H9 (cell line): Measurements from ENCODE around the gene SPTSSB. TPM values are rescaled to one million over a fixed set of nuclear protein-coding genes. Genes with fewer than 3 reads are reported as not detected.

Experiments
- DNase-seq: peaks from one replicate; pipeline ENCODE4 v3.0.0-alpha.2; 2017
- H2AFZ ChIP-seq: one replicate; pipeline ENCODE4 v1.6.1; 2013; ENCODE audit warnings: mild to moderate bottlenecking, low read length, control low read depth, moderate library complexity
- H2AK5ac ChIP-seq: 2 replicates; pipeline ENCODE4 v1.6.1; 2013; ENCODE audit warnings: low read length, control low read depth, mixed read lengths; ENCODE audit not compliant: insufficient read length
- H2BK120ac ChIP-seq: one replicate; pipeline ENCODE4 v1.6.1; 2013; ENCODE audit warnings: low read depth, mild to moderate bottlenecking, low read length, control low read depth, inconsistent platforms; ENCODE audit not compliant: poor library complexity, severe bottlenecking
- H2BK12ac ChIP-seq: 2 replicates; pipeline ENCODE4 v1.6.1; 2013; ENCODE audit warnings: low read length, control low read depth, mixed read lengths, low read depth; ENCODE audit not compliant: insufficient read length
- H2BK15ac ChIP-seq: 2 replicates; pipeline ENCODE4 v1.6.1; 2013; ENCODE audit warnings: low read depth, low read length, control low read depth
- H2BK20ac ChIP-seq: one replicate; pipeline ENCODE4 v1.6.1; 2013; ENCODE audit warnings: low read depth, mild to moderate bottlenecking, low read length, control low read depth, inconsistent platforms; ENCODE audit not compliant: poor library complexity, severe bottlenecking
- H2BK5ac ChIP-seq: 2 replicates; pipeline ENCODE4 v1.6.1; 2013; ENCODE audit warnings: low read length, control low read depth, mixed read lengths; ENCODE audit not compliant: insufficient read length
- H3K14ac ChIP-seq: 2 replicates; pipeline ENCODE4 v1.6.1; 2013; ENCODE audit warnings: low read length, control low read depth; ENCODE audit not compliant: insufficient read depth
- H3K18ac ChIP-seq: 2 replicates; pipeline ENCODE4 v1.6.1; 2013; ENCODE audit warnings: low read depth, mild to moderate bottlenecking, mixed read lengths, low read length, control low read depth; ENCODE audit not compliant: insufficient read length
- H3K23ac ChIP-seq: 2 replicates; pipeline ENCODE4 v1.6.1; 2013; ENCODE audit warnings: low read length, control low read depth, mixed read lengths, low read depth; ENCODE audit not compliant: insufficient read length
- H3K23me2 ChIP-seq: 2 replicates; pipeline ENCODE4 v1.6.1; 2013; ENCODE audit warnings: low read depth, mild to moderate bottlenecking, mixed read lengths, low read length, control low read depth; ENCODE audit not compliant: insufficient read length, poor library complexity, severe bottlenecking
- H3K27ac ChIP-seq: 2 replicates; pipeline ENCODE4 v1.5.1; 2013; ENCODE audit warnings: low read length, control low read depth, mixed read lengths, low read depth; ENCODE audit not compliant: insufficient read length
- H3K27me3 ChIP-seq: 2 replicates; pipeline ENCODE4 v1.6.1; 2013; ENCODE audit warnings: low read length, control low read depth, inconsistent platforms; ENCODE audit not compliant: insufficient read depth
- H3K4ac ChIP-seq: 2 replicates; pipeline ENCODE4 v1.6.1; 2013; ENCODE audit warnings: low read depth, mild to moderate bottlenecking, control low read depth, inconsistent platforms, low read length, moderate library complexity
- H3K4me1 ChIP-seq: 2 replicates; pipeline ENCODE4 v1.6.1; 2013; ENCODE audit warnings: low read length, control low read depth, inconsistent platforms; ENCODE audit not compliant: insufficient read depth
- H3K4me2 ChIP-seq: 2 replicates; pipeline ENCODE4 v1.6.1; 2013; ENCODE audit warnings: low read length, control low read depth, mixed read lengths; ENCODE audit not compliant: insufficient read length, insufficient read depth
- H3K56ac ChIP-seq: 2 replicates; pipeline ENCODE4 v1.6.1; 2013; ENCODE audit warnings: low read depth, mild to moderate bottlenecking, mixed read lengths, low read length, control low read depth; ENCODE audit not compliant: insufficient read length
- H3K79me1 ChIP-seq: 2 replicates; pipeline ENCODE4 v1.6.1; 2013; ENCODE audit warnings: low read depth, mild to moderate bottlenecking, moderate library complexity, low read length, control low read depth, inconsistent platforms; ENCODE audit not compliant: insufficient read depth, poor library complexity, severe bottlenecking
- H3K79me2 ChIP-seq: 2 replicates; pipeline ENCODE4 v1.6.1; 2013; ENCODE audit warnings: low read length, control low read depth, inconsistent platforms; ENCODE audit not compliant: insufficient read depth
- H3K9ac ChIP-seq: 2 replicates; pipeline ENCODE4 v1.6.1; 2013; ENCODE audit warnings: low read length, control low read depth, mixed read lengths; ENCODE audit not compliant: insufficient read length; ENCODE audit errors: extremely low read depth
- H3K9me3 ChIP-seq: one replicate; pipeline ENCODE4 v1.6.1; 2013; ENCODE audit warnings: low read depth, low read length, inconsistent platforms; ENCODE audit not compliant: control insufficient read depth
- H3T11ph ChIP-seq: one replicate; pipeline ENCODE4 v1.6.1; 2013; ENCODE audit warnings: mild to moderate bottlenecking, low read length, control low read depth, inconsistent platforms
- H4K20me1 ChIP-seq: one replicate; pipeline ENCODE4 v1.6.1; 2013; ENCODE audit not compliant: control insufficient read depth, insufficient read length, insufficient read depth
- H4K5ac ChIP-seq: 2 replicates; pipeline ENCODE4 v1.6.1; 2013; ENCODE audit warnings: low read depth, mild to moderate bottlenecking, mixed read lengths, low read length, control low read depth; ENCODE audit not compliant: insufficient read length
- H4K8ac ChIP-seq: replicated peaks from 2 replicates; pipeline ENCODE4 v1.6.1; 2013; ENCODE audit warnings: low read length, control low read depth, mixed read lengths, low read depth; ENCODE audit not compliant: insufficient read length
- H4K91ac ChIP-seq: 2 replicates; pipeline ENCODE4 v1.6.1; 2013; ENCODE audit warnings: low read depth, mild to moderate bottlenecking, moderate library complexity, mixed read lengths, low read length, control low read depth; ENCODE audit not compliant: insufficient read length
- H3K27ac Mint-ChIP-seq, 3 experiments: 2 replicates in 2 of 3; 3 replicates in 1 of 3; pipeline ENCODE4 v1.8.0; 2020 to 2021; ENCODE audit warnings: mixed read lengths in 3 of 3, mild to moderate bottlenecking in 1 of 3, moderate library complexity in 1 of 3
- H3K27me3 Mint-ChIP-seq: 2 replicates; pipeline ENCODE4 v1.8.0; 2021; ENCODE audit warnings: low read depth, mild to moderate bottlenecking, moderate library complexity, mixed read lengths
- H3K36me3 Mint-ChIP-seq, 3 experiments: 2 replicates in 2 of 3; 3 replicates in 1 of 3; pipeline ENCODE4 v1.8.0; 2020 to 2021; ENCODE audit warnings: low read depth in 3 of 3, mixed read lengths in 3 of 3; ENCODE audit not compliant: insufficient read depth in 1 of 3
- H3K4me1 Mint-ChIP-seq, 2 experiments: 2 replicates each; pipeline ENCODE4 v1.8.0; 2020; ENCODE audit warnings: mixed read lengths in 2 of 2
- H3K4me3 Mint-ChIP-seq, 2 experiments: 2 replicates in 1 of 2; 3 replicates in 1 of 2; pipeline ENCODE4 v1.8.0; 2020 to 2021; ENCODE audit warnings: mild to moderate bottlenecking in 2 of 2, mixed read lengths in 2 of 2, moderate library complexity in 1 of 2
- H3K9me3 Mint-ChIP-seq, 2 experiments: 2 replicates in 1 of 2; 3 replicates in 1 of 2; pipeline ENCODE4 v1.8.0; 2020; ENCODE audit warnings: mild to moderate bottlenecking in 2 of 2, mixed read lengths in 2 of 2, moderate library complexity in 1 of 2
- CTCF ChIP-seq: fragments of 200-600 bp; sonication (generic); conservative IDR thresholded peaks from 3 replicates; pipeline ENCODE4 v1.8.0; 2021; ENCODE audit warnings: antibody characterized with exemption, mild to moderate bottlenecking
- WGBS: extraction: QIAGEN DNeasy Blood & Tissue Kit; methylation state at CpG from one replicate; pipeline ENCODE4 v1.1.7; 2013; ENCODE audit warnings: missing lambda C conversion rate, low lambda C conversion rate, mixed read lengths; ENCODE audit not compliant: insufficient read length; ENCODE audit errors: extremely low coverage; 5-methylcytosine and 5-hydroxymethylcytosine counted together
- total RNA-seq: library from RNA; stranded (reverse); gene quantifications from 2 replicates; pipeline ENCODE4 v1.2.1, GENCODE V29; 2021

The SPTSSB gene
- total RNA-seq, 1 experiment from 2014 or later, result 3.5 TPM

GRCh38 chr3:161369531-161369930 is 1.8 kb downstream of the SPTSSB start:
- Histone ChIP-seq H3K4me2 (no peak overlapping the region), H2BK5ac (no peak overlapping the region), H3K27ac (no peak overlapping the region), H3K56ac (no peak overlapping the region), H3K27me3 (no peaks in the 10 kb centered on the region), H3K9ac (no peak overlapping the region), H3K23me2 (peaks cover 19% of the 10 kb centered on the region), H3K23ac (no peak overlapping the region), H2AFZ (no peak overlapping the region), H4K91ac (no peak overlapping the region), H3T11ph (no peak overlapping the region), H4K8ac (no peak overlapping the region), H3K4me1 (peaks cover 15% of the 10 kb centered on the region), H2AK5ac (no peak overlapping the region), H2BK20ac (no peak overlapping the region), H3K18ac (no peak overlapping the region), H4K5ac (no peak overlapping the region), H3K14ac (no peak overlapping the region), H3K79me1 (no peaks in the 10 kb centered on the region), H2BK15ac (no peak overlapping the region), H4K20me1 (no peaks in the 10 kb centered on the region), H3K4ac (no peak overlapping the region), H3K79me2 (no peaks in the 10 kb centered on the region), H3K9me3 (no peaks in the 10 kb centered on the region), H2BK12ac (no peak overlapping the region), H2BK120ac (no peak overlapping the region)
- no peaks in the 10 kb centered on the region for H3K9me3 Mint-ChIP-seq
- no peaks in the 10 kb centered on the region for H3K36me3 Mint-ChIP-seq
- H3K4me1 Mint-ChIP-seq, result peaks cover 40 to 41% of the 10 kb centered on the region in 2 experiments
- peaks cover 18% of the 10 kb centered on the region for H3K27me3 Mint-ChIP-seq
- H3K27ac Mint-ChIP-seq, result no peak overlapping the region
- no peak overlapping the region for H3K4me3 Mint-ChIP-seq
- no CpG with 5 or more reads among the region's 3 CpGs for WGBS
- DNase-seq, result no peak
- TF ChIP-seq CTCF, result no peak
